ENCODE results near the gene SHMT1.

Gene SHMT1

GRCh38 chr17:18363101-18364049 is at the start of gene SHMT1 (continued):
- TF ChIP-seq ZFP69B (tag by site-specific recombination; IDR thresholded peaks at IDR 0.05), result no peak
- TF ChIP-seq ZNF645 (tag by site-specific recombination; IDR thresholded peaks at IDR 0.05), result no peak
- TF ChIP-seq ZNF596 (tag by site-specific recombination; IDR thresholded peaks at IDR 0.05), result no peak
- no peak for TF ChIP-seq ZNF791 (tag by site-specific recombination; IDR thresholded peaks at IDR 0.05)
- TF ChIP-seq ZNF16 (tag by site-specific recombination; IDR thresholded peaks at IDR 0.05; ENCODE audit: low read depth), result no peak
- no peak for TF ChIP-seq HOXD13 (CRISPR knock-in tag; IDR thresholded peaks at IDR 0.05; ENCODE audit: borderline replicate concordance)
- TF ChIP-seq ZSCAN16 (tag by site-specific recombination; IDR thresholded peaks at IDR 0.05), result no peak
- no peak for TF ChIP-seq ZNF48 (tag by site-specific recombination; IDR thresholded peaks at IDR 0.05)
- TF ChIP-seq ZBTB1 (tag by site-specific recombination; IDR thresholded peaks at IDR 0.05), result no peak
- no peak for TF ChIP-seq TSHZ1 (tag by site-specific recombination; IDR thresholded peaks at IDR 0.05; ENCODE audit: borderline replicate concordance)
- TF ChIP-seq ZNF654 (tag by site-specific recombination; IDR thresholded peaks at IDR 0.05; ENCODE audit: low read depth), result no peak
- TF ChIP-seq ZBTB6 (tag by site-specific recombination; IDR thresholded peaks at IDR 0.05), result no peak
- 0 out of 2 replicates have a peak, but pooled peaks have one; percentile 34 for TF ChIP-seq ZNF223 (tag by site-specific recombination; IDR thresholded peaks at IDR 0.05)
- peak; percentile 52; the same call in 1 of the 2 replicates for TF ChIP-seq HIC1 (tag by site-specific recombination; IDR thresholded peaks at IDR 0.05)
- peak; percentile 41; the same call in 1 of the 2 replicates for TF ChIP-seq ZNF792 (tag by site-specific recombination; IDR thresholded peaks at IDR 0.05)
- TF ChIP-seq ZNF350 (tag by site-specific recombination; IDR thresholded peaks at IDR 0.05), result no peak
- TF ChIP-seq ZBTB48 (tag by site-specific recombination; IDR thresholded peaks at IDR 0.05), result no peak
- 0 out of 2 replicates have a peak, but pooled peaks have one; percentile 31 for TF ChIP-seq BCL11B (tag by site-specific recombination; IDR thresholded peaks at IDR 0.05; ENCODE audit: low read depth)
- peak; percentile 54; the same call in 1 of the 2 replicates for TF ChIP-seq KLF9 (tag by site-specific recombination; IDR thresholded peaks at IDR 0.05; ENCODE audit: low read depth)
- TF ChIP-seq ZBTB10 (tag by site-specific recombination; IDR thresholded peaks at IDR 0.05), result peak; percentile 83; the same call in 1 of the 2 replicates
- TF ChIP-seq ZNF830 (tag by site-specific recombination; IDR thresholded peaks at IDR 0.05; ENCODE audit: low read depth), result no peak
- TF ChIP-seq ZNF549 (tag by site-specific recombination; IDR thresholded peaks at IDR 0.05), result no peak
- no peak for TF ChIP-seq ZNF521 (tag by site-specific recombination; IDR thresholded peaks at IDR 0.05)
- TF ChIP-seq ZNF239 (tag by site-specific recombination; IDR thresholded peaks at IDR 0.05), result 0 out of 2 replicates have a peak, but pooled peaks have one; percentile 29
- TF ChIP-seq ZBTB17 (tag by site-specific recombination; IDR thresholded peaks at IDR 0.05), result peak; percentile 90
- no peak; the same call in 1 of the 2 replicates for TF ChIP-seq SP7 (tag by site-specific recombination; IDR thresholded peaks at IDR 0.05)
- no peak for TF ChIP-seq ZNF341 (tag by site-specific recombination; IDR thresholded peaks at IDR 0.05; ENCODE audit: low read depth)
- no peak for TF ChIP-seq ZNF133 (tag by site-specific recombination; IDR thresholded peaks at IDR 0.05)

Data from HEK293 (cell line).